Kidney epithelial cell (primary cell): Measurements from ENCODE around the gene LEPROT. TPM values are rescaled to one million over a fixed set of nuclear protein-coding genes. Genes with fewer than 3 reads are reported as not detected.

ENCODE experiments used
- DNase-seq: peaks from one replicate; pipeline ENCODE4 v3.0.0-alpha.2; 2010; ENCODE audit warnings: low read depth
- H3K27me3 ChIP-seq: 2 replicates; pipeline ENCODE4 v1.6.0; 2011; ENCODE audit warnings: low read length; ENCODE audit not compliant: control insufficient read depth, insufficient read depth
- H3K36me3 ChIP-seq: 2 replicates; pipeline ENCODE4 v1.5.1; 2011; ENCODE audit warnings: low read length; ENCODE audit not compliant: control insufficient read depth, insufficient read depth
- H3K4me3 ChIP-seq: 2 replicates; pipeline ENCODE4 v1.5.1; 2011; ENCODE audit warnings: low read depth, mild to moderate bottlenecking, control low read depth, low read length
- total RNA-seq: library from RNA; depleted of rRNA; stranded (reverse); fragments of >200 nt; gene quantifications from 2 replicates; pipeline ENCODE4 v1.2.3, GENCODE V29; 2015
- TF ChIP-seq, protein P1 (sequence below): IDR thresholded peaks from 2 replicates; pipeline ENCODE4 v1.5.1; 2011; ENCODE audit warnings: mild to moderate bottlenecking, moderate library complexity, low read length, control low read depth, inconsistent platforms; ENCODE audit not compliant: insufficient read depth, poor library complexity, severe bottlenecking

The LEPROT gene
- total RNA-seq, 1 donor from 2014 or later: 59.6 TPM

DNA sequence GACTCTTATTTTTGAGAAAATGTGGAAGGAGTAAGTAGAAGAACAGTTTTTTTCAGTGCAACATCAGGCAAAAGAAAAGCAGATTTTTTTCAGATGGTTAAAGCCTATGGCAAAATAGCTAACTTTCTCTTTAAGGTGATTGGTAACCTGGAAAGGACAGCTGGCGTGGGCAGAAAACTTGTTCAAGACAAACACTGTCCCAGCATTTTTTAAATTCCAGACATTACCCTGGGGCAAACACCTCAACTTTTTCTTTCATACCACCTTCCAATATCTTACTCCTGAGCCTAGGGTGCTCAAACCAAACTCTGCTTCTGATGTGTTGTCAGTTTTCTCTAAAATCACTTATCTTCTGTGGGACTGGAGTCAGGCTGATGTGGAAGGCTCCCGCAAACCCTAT, 2.7 kb upstream of the LEPROT start:
- TF ChIP-seq, protein P1, sequence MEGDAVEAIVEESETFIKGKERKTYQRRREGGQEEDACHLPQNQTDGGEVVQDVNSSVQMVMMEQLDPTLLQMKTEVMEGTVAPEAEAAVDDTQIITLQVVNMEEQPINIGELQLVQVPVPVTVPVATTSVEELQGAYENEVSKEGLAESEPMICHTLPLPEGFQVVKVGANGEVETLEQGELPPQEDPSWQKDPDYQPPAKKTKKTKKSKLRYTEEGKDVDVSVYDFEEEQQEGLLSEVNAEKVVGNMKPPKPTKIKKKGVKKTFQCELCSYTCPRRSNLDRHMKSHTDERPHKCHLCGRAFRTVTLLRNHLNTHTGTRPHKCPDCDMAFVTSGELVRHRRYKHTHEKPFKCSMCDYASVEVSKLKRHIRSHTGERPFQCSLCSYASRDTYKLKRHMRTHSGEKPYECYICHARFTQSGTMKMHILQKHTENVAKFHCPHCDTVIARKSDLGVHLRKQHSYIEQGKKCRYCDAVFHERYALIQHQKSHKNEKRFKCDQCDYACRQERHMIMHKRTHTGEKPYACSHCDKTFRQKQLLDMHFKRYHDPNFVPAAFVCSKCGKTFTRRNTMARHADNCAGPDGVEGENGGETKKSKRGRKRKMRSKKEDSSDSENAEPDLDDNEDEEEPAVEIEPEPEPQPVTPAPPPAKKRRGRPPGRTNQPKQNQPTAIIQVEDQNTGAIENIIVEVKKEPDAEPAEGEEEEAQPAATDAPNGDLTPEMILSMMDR: no peak
- no peaks in the 10 kb centered on the region for H3K27me3 ChIP-seq
- no peak overlapping the region for H3K4me3 ChIP-seq
- DNase-seq: no peak
- no peaks in the 10 kb centered on the region for H3K36me3 ChIP-seq

DNA sequence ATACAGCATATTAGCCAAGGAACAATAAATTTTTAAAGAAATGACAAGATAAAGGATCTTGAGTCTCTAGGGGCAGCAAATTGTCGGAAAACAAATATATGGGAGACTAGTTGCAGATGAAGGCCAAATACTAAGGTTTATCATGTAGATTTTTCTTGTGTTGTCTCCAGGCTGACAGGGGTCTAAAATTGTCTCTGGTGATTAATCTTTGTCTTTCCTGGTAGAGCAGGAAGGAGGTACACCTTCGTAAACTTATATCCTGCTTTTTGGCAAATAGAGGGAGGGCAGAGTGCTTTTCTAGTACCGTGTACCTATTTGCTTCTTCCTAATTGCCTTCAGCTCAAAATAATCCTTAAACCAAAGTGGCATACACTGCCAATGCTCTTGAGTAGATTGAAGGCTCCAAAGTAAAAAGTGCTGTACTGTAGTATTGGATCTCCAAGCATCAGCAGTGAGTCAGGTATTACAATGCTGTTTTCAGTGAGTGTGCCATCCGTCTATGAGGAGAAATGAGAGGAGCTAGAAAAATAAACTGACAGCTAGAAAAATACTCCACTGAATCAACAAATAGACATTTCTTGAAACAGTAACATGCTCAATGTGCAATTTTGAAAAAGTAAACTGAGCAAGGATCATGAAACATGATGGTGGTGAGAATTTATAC, 1.8 kb upstream of the LEPROT start:
- Histone ChIP-seq H3K36me3 (no peaks in the 10 kb centered on the region), H3K4me3 (no peak overlapping the region), H3K27me3 (no peaks in the 10 kb centered on the region)
- TF ChIP-seq, protein P1: no peak
- DNase-seq: no peak

DNA sequence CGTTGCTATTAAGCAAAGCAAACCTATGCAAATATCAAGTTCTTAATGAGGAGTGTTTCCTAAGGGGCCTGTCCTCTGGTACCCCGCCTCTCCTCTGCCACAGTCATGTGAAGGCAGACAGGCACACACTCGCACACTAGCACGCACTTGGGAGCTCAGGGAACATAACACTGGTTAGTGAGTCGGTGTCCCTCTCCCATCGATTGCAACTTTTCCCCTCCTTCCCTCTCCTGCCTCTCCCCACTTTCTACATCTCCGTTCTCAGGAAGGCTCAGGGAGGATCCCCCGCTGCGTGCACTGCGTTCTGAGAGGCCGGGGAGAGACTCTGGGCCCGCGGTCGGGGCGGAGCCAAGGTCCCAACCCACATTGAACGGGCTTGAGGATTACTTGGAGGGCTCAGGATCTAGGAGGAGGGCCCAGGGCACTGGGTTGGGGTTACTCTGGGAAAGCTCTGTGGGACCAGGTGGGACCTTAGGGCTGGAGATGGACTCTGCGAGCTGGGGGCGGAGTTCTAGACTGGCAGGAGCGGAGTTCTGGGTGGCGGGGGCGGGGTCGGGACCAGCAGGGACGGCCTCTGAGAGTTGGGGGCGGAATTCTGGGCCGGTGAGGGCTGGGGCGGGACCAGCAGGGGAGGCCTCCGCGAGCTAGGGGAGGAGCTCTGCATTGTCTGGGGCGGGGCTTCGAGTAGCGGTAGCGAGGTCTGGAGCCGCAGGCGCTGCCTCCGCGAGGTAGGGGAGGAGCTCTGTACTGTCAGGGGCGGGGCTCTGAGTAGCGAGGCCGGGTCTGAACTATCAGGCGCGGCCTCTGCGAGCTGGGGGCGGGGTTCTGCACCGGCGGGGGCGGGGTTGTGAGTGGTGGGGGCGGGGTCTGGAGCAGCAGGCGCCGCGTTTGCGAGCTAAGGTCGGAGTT, 533 bp upstream of the LEPROT start:
- peak; percentile 82 for DNase-seq
- Histone ChIP-seq H3K27me3 (no peaks in the 10 kb centered on the region), H3K4me3 (peak overlapping the region; percentile 95), H3K36me3 (no peaks in the 10 kb centered on the region)
- TF ChIP-seq, protein P1: no peak

DNA sequence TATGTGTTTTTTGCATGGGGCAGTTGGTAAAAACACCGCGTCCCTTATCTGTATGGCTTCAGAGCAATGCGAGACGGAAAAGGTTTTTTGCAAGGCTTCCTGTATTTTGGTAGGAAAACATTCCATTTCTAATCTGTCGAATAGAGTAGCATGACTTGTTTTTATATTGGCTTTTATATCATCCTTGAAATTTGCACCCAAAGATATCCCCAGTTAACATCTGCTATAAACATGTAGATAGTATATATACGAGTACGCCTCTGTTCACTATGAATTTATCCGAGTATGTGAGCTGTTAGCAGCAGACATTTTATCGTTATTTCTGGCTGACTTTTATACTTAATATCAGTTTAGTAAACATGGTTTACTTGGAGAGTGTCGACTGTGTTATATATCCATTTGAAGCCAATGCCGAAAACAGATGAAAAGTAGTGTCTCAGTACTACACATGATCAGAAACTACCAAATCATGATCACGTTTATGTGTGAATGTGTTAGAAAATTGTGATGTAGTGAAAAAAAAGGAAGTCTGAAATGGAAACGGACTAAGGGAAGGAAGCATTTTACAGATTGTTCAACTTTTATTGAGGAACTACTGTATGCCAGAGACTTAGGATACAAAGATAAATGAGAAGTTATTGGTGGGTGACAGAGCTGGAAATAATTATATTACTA, 1.0 kb downstream of the LEPROT start:
- Histone ChIP-seq H3K27me3 (no peaks in the 10 kb centered on the region), H3K36me3 (no peaks in the 10 kb centered on the region), H3K4me3 (peak overlapping the region; percentile 95)
- no peak for DNase-seq
- TF ChIP-seq, protein P1: no peak

DNA sequence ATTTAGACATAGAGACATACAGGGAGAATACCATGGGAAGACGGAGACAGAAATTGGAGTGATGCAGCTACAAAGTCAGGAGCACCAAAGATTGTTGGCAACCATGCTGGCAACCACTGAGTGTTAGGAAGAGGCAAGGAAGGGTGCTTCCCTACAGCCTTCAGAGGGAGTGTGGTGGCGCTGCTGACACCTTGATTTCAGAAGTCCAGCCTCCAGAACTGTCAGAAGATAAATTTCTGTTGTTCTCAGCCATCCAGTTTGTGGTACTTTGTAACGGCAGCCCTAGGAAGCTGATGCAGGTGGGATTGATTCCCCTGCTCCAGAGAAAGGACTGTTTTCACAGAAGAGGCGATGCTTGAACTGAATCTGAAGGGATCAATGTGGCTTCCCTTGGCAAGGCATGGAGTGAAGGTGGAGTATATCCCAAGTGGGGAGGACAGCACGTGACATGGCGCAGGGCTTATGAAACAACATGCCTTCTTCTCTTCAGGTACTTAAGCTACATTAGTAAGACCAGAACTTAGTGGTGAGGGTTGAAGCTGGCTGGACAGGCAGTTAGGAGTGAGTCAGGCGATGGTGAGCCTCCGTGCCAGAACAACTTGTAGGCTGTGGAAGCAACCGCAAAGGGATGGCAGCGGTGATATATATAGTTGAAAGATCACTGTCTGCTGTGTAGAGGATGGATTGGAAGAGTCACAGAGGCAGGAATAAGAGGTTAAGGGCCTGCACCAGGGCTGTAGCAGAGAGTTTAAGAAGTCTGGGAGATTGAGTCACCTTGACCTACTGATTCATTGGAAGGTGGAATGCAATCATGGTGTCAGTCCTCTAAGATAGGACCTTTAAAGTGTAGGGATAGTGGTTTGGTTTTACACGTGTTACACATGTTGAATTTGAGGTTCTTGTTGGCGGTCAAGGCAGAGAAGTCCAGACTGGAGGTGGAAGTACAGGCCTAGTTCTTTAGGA, 2.1 kb downstream of the LEPROT start:
- peak overlapping the region; percentile 95 for H3K4me3 ChIP-seq
- no peak for DNase-seq
- TF ChIP-seq, protein P1: no peak
- H3K36me3 ChIP-seq: no peaks in the 10 kb centered on the region
- no peaks in the 10 kb centered on the region for H3K27me3 ChIP-seq
